ENCODE results near the gene LUZP1. TPM values are rescaled to one million over a fixed set of nuclear protein-coding genes. Genes with fewer than 3 reads are reported as not detected.

LUZP1 gene
- total RNA-seq, 2 experiments from 2014 or later = 20.1 to 23.7 TPM

DNA sequence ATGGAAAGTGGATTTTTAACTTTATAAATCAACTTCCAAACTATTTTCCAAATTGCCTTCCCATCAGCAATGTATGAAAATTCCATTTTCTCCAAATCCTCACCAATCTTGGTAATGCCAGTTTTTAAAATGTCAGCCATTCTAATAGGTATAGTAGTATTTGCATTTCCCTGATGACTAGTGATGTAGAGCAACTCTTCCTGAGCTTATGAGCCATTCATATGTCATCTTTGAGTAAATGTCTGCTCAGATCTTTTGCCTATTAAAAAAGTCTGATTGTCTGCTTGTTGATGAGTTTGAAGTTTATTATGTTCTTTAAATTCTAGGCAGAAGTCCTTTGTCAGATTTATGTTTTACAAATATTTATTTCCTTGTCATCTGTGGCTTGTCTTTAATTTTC, 94.6 kb downstream of the LUZP1 start:
- no peak for ATAC-seq (ENCODE audit: poor library complexity)
- TF ChIP-seq, protein P1, sequence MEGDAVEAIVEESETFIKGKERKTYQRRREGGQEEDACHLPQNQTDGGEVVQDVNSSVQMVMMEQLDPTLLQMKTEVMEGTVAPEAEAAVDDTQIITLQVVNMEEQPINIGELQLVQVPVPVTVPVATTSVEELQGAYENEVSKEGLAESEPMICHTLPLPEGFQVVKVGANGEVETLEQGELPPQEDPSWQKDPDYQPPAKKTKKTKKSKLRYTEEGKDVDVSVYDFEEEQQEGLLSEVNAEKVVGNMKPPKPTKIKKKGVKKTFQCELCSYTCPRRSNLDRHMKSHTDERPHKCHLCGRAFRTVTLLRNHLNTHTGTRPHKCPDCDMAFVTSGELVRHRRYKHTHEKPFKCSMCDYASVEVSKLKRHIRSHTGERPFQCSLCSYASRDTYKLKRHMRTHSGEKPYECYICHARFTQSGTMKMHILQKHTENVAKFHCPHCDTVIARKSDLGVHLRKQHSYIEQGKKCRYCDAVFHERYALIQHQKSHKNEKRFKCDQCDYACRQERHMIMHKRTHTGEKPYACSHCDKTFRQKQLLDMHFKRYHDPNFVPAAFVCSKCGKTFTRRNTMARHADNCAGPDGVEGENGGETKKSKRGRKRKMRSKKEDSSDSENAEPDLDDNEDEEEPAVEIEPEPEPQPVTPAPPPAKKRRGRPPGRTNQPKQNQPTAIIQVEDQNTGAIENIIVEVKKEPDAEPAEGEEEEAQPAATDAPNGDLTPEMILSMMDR (IDR thresholded peaks at IDR 0.05) = no peak
- H3K36me3 ChIP-seq (ENCODE audit: insufficient read depth, low read length) = peaks cover 59% of the 10 kb centered on the region

DNA sequence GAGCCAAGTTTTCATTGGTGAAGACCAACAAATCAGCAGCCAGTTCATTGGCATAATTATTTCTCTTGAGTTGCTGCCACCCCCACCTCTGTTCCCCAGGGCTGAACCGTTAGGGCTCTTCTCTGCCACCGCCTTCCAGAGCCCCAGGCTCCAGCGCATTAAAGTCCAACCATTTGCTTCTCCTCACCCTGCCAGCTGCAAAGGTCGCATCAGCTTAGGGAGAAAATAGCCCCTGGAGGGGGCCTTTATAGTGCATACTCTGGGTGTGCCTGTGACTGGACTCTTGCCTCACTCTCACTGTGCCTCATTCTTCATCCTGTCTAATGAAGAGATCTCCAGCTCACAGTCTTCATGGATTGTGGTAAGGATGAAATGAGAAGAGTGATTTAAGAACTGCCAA, 99.0 kb downstream of the LUZP1 start:
- H3K27ac ChIP-seq (ENCODE audit: low read depth in 1 of 2, low read length in 2 of 2) = no peak overlapping the region
- TF ChIP-seq, protein P1 (IDR thresholded peaks at IDR 0.05) = no peak
- H3K4me1 ChIP-seq (ENCODE audit: insufficient read depth, low read length) = no peaks in the 10 kb centered on the region
- CTCF ChIA-PET = interaction anchor here (2.0 kb wide), 1 partner anchor 23 kb away, joined by 6 read pairs; no protein-coding TSS in a partner anchor
- intact Hi-C loops (cut with DNase I, micrococcal nuclease) = no loop called here
- ATAC-seq (ENCODE audit: poor library complexity) (no peak), DNase-seq (no peak)
- peaks cover 95% of the 10 kb centered on the region for H3K36me3 Mint-ChIP-seq (ENCODE audit: low read depth)
- peaks cover 66% of the 10 kb centered on the region for H3K36me3 ChIP-seq (ENCODE audit: insufficient read depth, low read length)
- H3K27ac Mint-ChIP-seq = no peak overlapping the region
- no peaks in the 10 kb centered on the region for H3K4me1 Mint-ChIP-seq (ENCODE audit: low read depth)
- no peaks in the 10 kb centered on the region for H3K27me3 ChIP-seq (ENCODE audit: control insufficient read depth in 1 of 2, insufficient read depth in 2 of 2, low read length in 2 of 2)
- no peaks in the 10 kb centered on the region for H3K9me3 Mint-ChIP-seq
- H3K4me3 Mint-ChIP-seq = no peak overlapping the region
- POLR2A ChIA-PET = no interaction called here
- H3K27me3 Mint-ChIP-seq = no peaks in the 10 kb centered on the region
- H3K9me3 ChIP-seq (ENCODE audit: control insufficient read depth in 1 of 2, insufficient read depth in 1 of 2, low read length in 2 of 2) = no peaks in the 10 kb centered on the region
- H3K4me3 ChIP-seq (ENCODE audit: low read length) = no peak overlapping the region

More for the DNA sequence above, 94.6 kb downstream of the LUZP1 start:
- Mint-ChIP-seq H3K27me3 (no peaks in the 10 kb centered on the region), H3K4me3 (no peak overlapping the region), H3K9me3 (no peaks in the 10 kb centered on the region), H3K27ac (no peak overlapping the region), H3K36me3 (ENCODE audit: low read depth) (peaks cover 91% of the 10 kb centered on the region), H3K4me1 (ENCODE audit: low read depth) (no peaks in the 10 kb centered on the region)
- intact Hi-C loops (cut with DNase I, micrococcal nuclease) = no loop called here
- no peak for DNase-seq
- Histone ChIP-seq H3K4me1 (ENCODE audit: insufficient read depth, low read length) (no peaks in the 10 kb centered on the region), H3K4me3 (ENCODE audit: low read length) (no peak overlapping the region), H3K27me3 (ENCODE audit: control insufficient read depth in 1 of 2, insufficient read depth in 2 of 2, low read length in 2 of 2) (no peaks in the 10 kb centered on the region), H3K9me3 (ENCODE audit: control insufficient read depth in 1 of 2, insufficient read depth in 1 of 2, low read length in 2 of 2) (no peaks in the 10 kb centered on the region), H3K27ac (ENCODE audit: low read depth in 1 of 2, low read length in 2 of 2) (no peak overlapping the region)
- ChIA-PET POLR2A (no interaction called here), CTCF (no interaction called here)

DNA sequence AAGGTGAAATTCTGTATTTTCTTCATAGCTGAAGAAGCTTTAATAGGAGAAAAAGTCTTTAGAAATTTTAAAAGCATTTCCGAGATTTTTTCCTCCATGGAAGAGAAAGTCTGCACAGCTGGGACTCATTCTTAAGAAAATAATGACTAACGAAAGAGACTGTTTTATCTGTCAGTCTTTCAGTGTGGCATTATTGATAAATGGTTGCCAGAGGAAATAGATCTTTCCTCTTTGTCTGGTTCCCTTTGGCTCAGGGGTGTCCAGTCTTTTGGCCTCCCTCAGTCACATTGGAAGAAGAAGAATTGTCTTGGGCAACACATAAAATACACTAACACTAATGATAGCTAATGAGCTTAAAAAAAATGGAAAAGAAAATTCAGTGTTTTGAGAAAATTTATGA, 99.5 kb downstream of the LUZP1 start:
- no peaks in the 10 kb centered on the region for H3K9me3 Mint-ChIP-seq
- DNase-seq (no peak), ATAC-seq (ENCODE audit: poor library complexity) (no peak)
- intact Hi-C loops (cut with DNase I, micrococcal nuclease) = no loop called here
- H3K27ac Mint-ChIP-seq = no peak overlapping the region
- Histone ChIP-seq H3K4me1 (ENCODE audit: insufficient read depth, low read length) (no peaks in the 10 kb centered on the region), H3K4me3 (ENCODE audit: low read length) (no peak overlapping the region), H3K36me3 (ENCODE audit: insufficient read depth, low read length) (peaks cover 65% of the 10 kb centered on the region), H3K9me3 (ENCODE audit: control insufficient read depth in 1 of 2, insufficient read depth in 1 of 2, low read length in 2 of 2) (no peaks in the 10 kb centered on the region), H3K27ac (ENCODE audit: low read depth in 1 of 2, low read length in 2 of 2) (no peak overlapping the region), H3K27me3 (ENCODE audit: control insufficient read depth in 1 of 2, insufficient read depth in 2 of 2, low read length in 2 of 2) (no peaks in the 10 kb centered on the region)
- H3K4me3 Mint-ChIP-seq = no peak overlapping the region
- H3K27me3 Mint-ChIP-seq = no peaks in the 10 kb centered on the region
- TF ChIP-seq, protein P1 (IDR thresholded peaks at IDR 0.05) = no peak
- POLR2A ChIA-PET = no interaction called here
- CTCF ChIA-PET = interaction anchor here (2.0 kb wide), 1 partner anchor 22 kb away, joined by 6 read pairs; no protein-coding TSS in a partner anchor
- H3K4me1 Mint-ChIP-seq (ENCODE audit: low read depth) = no peaks in the 10 kb centered on the region
- H3K36me3 Mint-ChIP-seq (ENCODE audit: low read depth) = peaks cover 96% of the 10 kb centered on the region
